Heart left ventricle (tissue), 16 donors: ENCODE measurements around the gene PPP2R1A. TPM values are rescaled to one million over a fixed set of nuclear protein-coding genes. Genes with fewer than 3 reads are reported as not detected.

Experiments used
- ATAC-seq, 4 donors: fragments of 200-7000 bp; cut with Tn5 transposase; one replicate each; pipeline ENCODE4 v1.9.1; 2020 to 2022; ENCODE audit warnings: moderate library complexity in 4 of 4, mild to moderate bottlenecking in 3 of 4, moderate number of reproducible peaks in 1 of 4
- DNase-seq, 5 donors: peaks; one replicate each; pipeline ENCODE4 v3.0.0-alpha.2; 2020
- H3K27ac ChIP-seq, 12 donors: fragments of 200-600 bp; sonication (generic) in 4 of 12; one replicate each; pipeline versions ENCODE4 v1.5.0 to v1.8.0; 2016 to 2022; ENCODE audit warnings: mild to moderate bottlenecking in 2 of 12
- H3K27me3 ChIP-seq, 9 donors: fragments of 200-600 bp; sonication (generic) in 2 of 9; one replicate each; pipeline versions ENCODE4 v1.5.1 to v1.8.0; 2016 to 2022; ENCODE audit warnings: mild to moderate bottlenecking in 3 of 9
- H3K36me3 ChIP-seq, 9 donors: fragments of 200-600 bp; sonication (generic) in 2 of 9; one replicate each; pipeline versions ENCODE4 v1.5.0 to v1.8.0; 2018 to 2022; ENCODE audit warnings: mild to moderate bottlenecking in 2 of 9
- H3K4me1 ChIP-seq, 12 donors: fragments of 200-600 bp; sonication (generic) in 4 of 12; one replicate each; pipeline versions ENCODE4 v1.5.0 to v1.8.0; 2016 to 2022; ENCODE audit warnings: mild to moderate bottlenecking in 3 of 12
- H3K4me3 ChIP-seq, 12 donors: fragments of 200-600 bp; sonication (generic) in 4 of 12; one replicate each; pipeline versions ENCODE4 v1.5.0 to v1.8.0; 2017 to 2022; ENCODE audit warnings: mild to moderate bottlenecking in 9 of 12, moderate library complexity in 4 of 12
- H3K9me3 ChIP-seq, 12 donors: fragments of 200-600 bp; sonication (generic) in 4 of 12; one replicate each; pipeline versions ENCODE4 v1.5.0 to v1.8.0; 2016 to 2022; ENCODE audit warnings: mild to moderate bottlenecking in 1 of 12
- POLR2A ChIP-seq, 2 donors: fragments of 450-650 bp; IDR thresholded peaks; one replicate each; pipeline ENCODE4 v1.6.1; 2017; ENCODE audit warnings: antibody characterized with exemption in 2 of 2, mild to moderate bottlenecking in 2 of 2, moderate library complexity in 2 of 2
- WGBS, 4 donors: extraction: QIAGEN DNeasy Blood & Tissue Kit in 2 of 4; methylation state at CpG; one replicate each; pipeline versions ENCODE4 v1.1.5 to v1.1.7; 2013 to 2018; 5-methylcytosine and 5-hydroxymethylcytosine counted together
- intact Hi-C, 10 donors: fragments of 100-400 bp; cut with DNase I; formaldehyde crosslinking; loops; one replicate each; pipeline versions ENCODE4 v1.11.1 to v1.14.2; 2022
- polyA plus RNA-seq, 2 donors: library from polyadenylated mRNA; stranded (reverse); fragments of 200-250 nt; gene quantifications; one replicate each; pipeline ENCODE4 v1.2.3, GENCODE V29; 2013
- total RNA-seq, 9 donors: library from RNA; depleted of rRNA in 2 of 9; stranded (reverse); fragments of >200 nt in 2 of 9; fragmentation: NEBNext Ultra II Directional in 3 of 9; extraction: Animal tissue kit (Norgen Biotek cat#: 25700) in 3 of 9; gene quantifications; one replicate each; pipeline versions ENCODE4 v1.1.0 to v1.2.4, GENCODE V29; 2016 to 2023
- TF ChIP-seq, protein P1 (sequence below), 12 donors: fragments of 200-600 bp; sonication (generic) in 4 of 12; IDR thresholded peaks; one replicate each; pipeline versions ENCODE4 v1.5.0 to v1.8.0; 2018 to 2022; ENCODE audit warnings: antibody characterized with exemption in 12 of 12, mild to moderate bottlenecking in 5 of 12
- donor health status: ischemic (EF 13 %, LVEDD 7.1; RV severe dilation, severe dysfunction).
- donor health status: healthy with polysubstance abuse.
- donor health status: DM: no; HTN: yes; CAD: no.
- donor health status: DM: no; HTN: no; CAD: no.
- donor health status: ischemic (EF 25% LVEDD 6.9; RV normal size, moderate dysfunction).
- donor health status: ischemic (EF 25% LVEDD 5.7; RV mildly dilated, moderate dysfunction).
- donor health status: healthy.
- donor health status: DM: yes; HTN: yes; CAD: no.
- donor health status: ischemic (EF 35%, LVEDD 5.7; RV mildly dilated, moderate dysfunction).
- donor health status: nonischemic (EF 11% LVEDD 7.7; RV severe dilation, severe dysfunction).
- donor health status: DM: yes; HTN: yes; CAD: no.
- donor health status: PGD.
- donor health status: ischemic (EF 29% LVEDD 5.4; RV normal size, mild dysfunction).
- donor health status: nonischemic (EF 23%, LVEDD 6.1; RV moderate dilation, normal function).

The PPP2R1A gene
- total and polyA plus RNA-seq, 11 donors, result 258 to 447 (median 364) TPM

DNA sequence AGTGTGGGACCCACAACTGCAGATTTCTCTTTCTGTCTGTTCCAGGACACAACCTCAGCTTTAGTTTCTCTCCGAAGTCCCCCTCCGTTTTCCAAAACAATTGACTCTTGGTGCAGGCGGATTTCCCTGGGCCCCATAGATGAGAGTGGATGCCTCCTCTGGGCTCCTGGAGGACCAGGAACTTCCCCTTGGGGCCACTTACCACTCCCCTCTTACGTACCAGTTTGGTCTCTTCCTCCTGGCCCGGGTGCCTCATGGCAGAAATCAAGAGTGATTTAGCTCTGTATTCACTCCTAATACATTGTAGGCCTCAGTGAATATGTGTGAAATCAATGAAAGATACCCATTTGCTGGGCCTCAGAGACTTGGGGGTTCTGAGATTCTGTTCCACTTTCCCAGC, 34.4 kb downstream of the PPP2R1A start:
- WGBS, 4 donors, result 81 to 96% (median 94%) methylated on average over 5 of the region's 5 CpGs
- intact Hi-C loops, result no loop called here
- no peak overlapping the region for H3K27ac ChIP-seq
- H3K9me3 ChIP-seq, result no peaks in the 10 kb centered on the region
- no peak for ATAC-seq
- H3K36me3 ChIP-seq, result peaks cover 7 to 100% (median 98%) of the 10 kb centered on the region in 9 donors
- no peak overlapping the region for H3K4me3 ChIP-seq
- no peaks in the 10 kb centered on the region for H3K4me1 ChIP-seq
- no peaks in the 10 kb centered on the region for H3K27me3 ChIP-seq
- TF ChIP-seq, protein P1, sequence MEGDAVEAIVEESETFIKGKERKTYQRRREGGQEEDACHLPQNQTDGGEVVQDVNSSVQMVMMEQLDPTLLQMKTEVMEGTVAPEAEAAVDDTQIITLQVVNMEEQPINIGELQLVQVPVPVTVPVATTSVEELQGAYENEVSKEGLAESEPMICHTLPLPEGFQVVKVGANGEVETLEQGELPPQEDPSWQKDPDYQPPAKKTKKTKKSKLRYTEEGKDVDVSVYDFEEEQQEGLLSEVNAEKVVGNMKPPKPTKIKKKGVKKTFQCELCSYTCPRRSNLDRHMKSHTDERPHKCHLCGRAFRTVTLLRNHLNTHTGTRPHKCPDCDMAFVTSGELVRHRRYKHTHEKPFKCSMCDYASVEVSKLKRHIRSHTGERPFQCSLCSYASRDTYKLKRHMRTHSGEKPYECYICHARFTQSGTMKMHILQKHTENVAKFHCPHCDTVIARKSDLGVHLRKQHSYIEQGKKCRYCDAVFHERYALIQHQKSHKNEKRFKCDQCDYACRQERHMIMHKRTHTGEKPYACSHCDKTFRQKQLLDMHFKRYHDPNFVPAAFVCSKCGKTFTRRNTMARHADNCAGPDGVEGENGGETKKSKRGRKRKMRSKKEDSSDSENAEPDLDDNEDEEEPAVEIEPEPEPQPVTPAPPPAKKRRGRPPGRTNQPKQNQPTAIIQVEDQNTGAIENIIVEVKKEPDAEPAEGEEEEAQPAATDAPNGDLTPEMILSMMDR (IDR thresholded peaks at IDR 0.05), result no peak
- TF ChIP-seq POLR2A (IDR thresholded peaks at IDR 0.05), result no peak
- peak in 1 of 5 donors; percentile 2 for DNase-seq

DNA sequence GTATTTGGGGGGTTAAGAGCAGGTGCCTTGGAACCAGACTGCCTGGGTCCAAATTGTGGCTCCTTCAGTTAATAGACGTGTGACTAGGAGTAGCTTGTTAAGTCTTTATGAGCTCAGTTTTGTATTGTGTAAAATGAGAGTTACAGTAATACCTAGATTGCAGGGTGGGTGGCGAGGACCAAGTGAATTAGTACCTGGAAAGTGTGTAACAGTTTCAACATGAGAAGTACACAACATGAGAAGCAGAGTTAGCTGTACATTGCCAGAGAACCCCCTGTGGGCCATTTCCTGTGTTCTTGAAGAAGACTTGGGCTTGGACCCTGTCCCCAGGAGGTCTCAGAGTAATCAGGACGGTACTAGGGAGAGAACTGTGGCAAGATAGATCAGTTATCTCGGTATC, 36.8 kb downstream of the PPP2R1A start:
- Histone ChIP-seq H3K27me3 (no peaks in the 10 kb centered on the region), H3K9me3 (no peaks in the 10 kb centered on the region), H3K27ac (no peak overlapping the region), H3K4me3 (no peak overlapping the region), H3K4me1 (no peaks in the 10 kb centered on the region), H3K36me3 (peaks cover 0 to 94% (median 77%) of the 10 kb centered on the region in 9 donors)
- intact Hi-C loops, result no loop called here
- 90 to 95% (median 91%) methylated on average over 4 of the region's 4 CpGs for WGBS, 4 donors
- TF ChIP-seq, protein P1 (IDR thresholded peaks at IDR 0.05), result no peak
- TF ChIP-seq POLR2A (IDR thresholded peaks at IDR 0.05), result no peak
- DNase-seq (no peak), ATAC-seq (no peak)

DNA sequence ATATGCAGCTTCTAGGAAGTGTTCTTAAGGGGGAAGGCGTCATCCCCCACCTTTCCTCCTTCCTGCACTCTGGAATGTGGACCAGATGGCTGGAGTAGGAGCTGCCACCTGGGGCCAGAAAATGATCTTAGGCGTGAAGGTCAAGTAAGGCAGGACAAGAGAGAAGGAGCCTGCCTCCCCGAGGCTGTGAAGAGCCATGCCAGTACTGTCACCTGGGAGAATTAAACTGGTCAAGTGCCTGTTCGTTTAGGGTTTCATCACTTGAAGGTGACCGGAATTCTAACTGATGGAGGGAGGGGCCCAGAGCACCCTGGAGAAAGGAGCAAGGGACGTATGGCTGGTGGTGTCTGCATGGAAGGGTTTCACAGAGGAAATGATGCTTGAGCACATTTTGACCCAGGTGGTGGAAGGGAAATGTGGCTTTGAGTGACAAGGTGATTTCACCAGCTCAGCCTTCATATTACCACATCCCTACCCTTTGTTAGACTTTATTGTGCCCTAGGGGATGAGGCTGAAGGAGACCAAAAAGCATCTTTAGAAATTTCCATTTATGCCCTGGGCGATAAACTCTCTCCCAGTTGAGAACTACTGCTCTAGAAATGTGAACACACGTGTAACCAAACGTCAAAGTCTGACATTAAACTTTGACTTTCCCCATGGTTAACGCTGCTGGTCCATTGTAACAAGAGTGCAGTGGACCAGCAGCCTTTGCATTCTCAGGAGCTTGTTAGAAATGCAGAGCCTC, 37.5 kb downstream of the PPP2R1A start:
- intact Hi-C loops, result no loop called here
- DNase-seq (no peak), ATAC-seq (no peak)
- Histone ChIP-seq H3K4me3 (no peak overlapping the region), H3K9me3 (no peaks in the 10 kb centered on the region), H3K27me3 (no peaks in the 10 kb centered on the region), H3K36me3 (peaks cover 0 to 94% (median 70%) of the 10 kb centered on the region in 9 donors), H3K4me1 (no peaks in the 10 kb centered on the region), H3K27ac (no peak overlapping the region)
- TF ChIP-seq POLR2A (IDR thresholded peaks at IDR 0.05), result no peak
- TF ChIP-seq, protein P1 (IDR thresholded peaks at IDR 0.05), result no peak
- 71 to 74% (median 73%) methylated on average over 10 of the region's 10 CpGs for WGBS, 4 donors

DNA sequence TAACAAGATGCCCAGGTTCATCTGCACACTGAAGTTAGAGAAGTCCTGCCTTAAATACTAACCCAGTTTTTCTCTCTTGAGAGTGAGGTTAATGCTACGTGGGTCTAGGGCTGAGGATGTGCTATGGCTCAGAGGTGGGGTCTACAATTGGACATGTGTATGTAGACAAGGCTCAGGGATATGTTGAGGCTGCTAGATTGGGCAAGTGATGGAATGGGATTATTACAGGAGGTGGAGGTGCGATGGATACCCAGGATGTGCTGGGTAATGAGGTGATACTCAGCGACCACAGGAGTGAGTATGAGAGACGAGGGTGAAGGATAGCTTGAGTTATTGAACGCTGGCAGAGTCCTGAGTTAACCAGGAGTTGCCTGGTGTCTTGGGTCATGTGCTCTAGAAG, 38.1 kb downstream of the PPP2R1A start:
- Histone ChIP-seq H3K4me1 (no peaks in the 10 kb centered on the region), H3K27me3 (no peaks in the 10 kb centered on the region), H3K36me3 (peaks cover 0 to 89% (median 64%) of the 10 kb centered on the region in 9 donors), H3K9me3 (no peaks in the 10 kb centered on the region), H3K27ac (no peak overlapping the region), H3K4me3 (no peak overlapping the region)
- intact Hi-C loops, result no loop called here
- no peak for DNase-seq
- ATAC-seq, result peak in 1 of 4 donors; percentile 12
- TF ChIP-seq POLR2A (IDR thresholded peaks at IDR 0.05), result no peak
- TF ChIP-seq, protein P1 (IDR thresholded peaks at IDR 0.05), result no peak
- WGBS, 4 donors, result 83 to 91% (median 88%) methylated on average over 5 of the region's 5 CpGs
